GM12891 (cell line): ENCODE results near the gene CLDN10.

ENCODE experiments used
- PAX5 ChIP-seq: IDR thresholded peaks from 2 replicates; pipeline ENCODE4 v1.6.1; 2011; ENCODE audit warnings: low read length, moderate library complexity, mild to moderate bottlenecking; ENCODE audit not compliant: insufficient read depth, severe bottlenecking
- POLR2A ChIP-seq: IDR thresholded peaks from 2 replicates; pipeline ENCODE4 v1.6.1; 2011; ENCODE audit warnings: low read depth, low read length, control low read depth
- POLR2AphosphoS5 ChIP-seq: IDR thresholded peaks from 2 replicates; pipeline ENCODE4 v1.6.1; 2011; ENCODE audit warnings: low read depth, low read length, control low read depth
- POU2F2 ChIP-seq: IDR thresholded peaks from 2 replicates; pipeline ENCODE4 v1.6.1; 2011; ENCODE audit warnings: low read depth, mild to moderate bottlenecking, control low read depth, low read length, moderate library complexity
- SPI1 ChIP-seq: IDR thresholded peaks from 2 replicates; pipeline ENCODE4 v1.6.1; 2011; ENCODE audit warnings: low read depth, low read length, control low read depth
- TAF1 ChIP-seq: IDR thresholded peaks from 2 replicates; pipeline ENCODE4 v1.6.1; 2011; ENCODE audit warnings: low read depth, low read length, control low read depth

DNA sequence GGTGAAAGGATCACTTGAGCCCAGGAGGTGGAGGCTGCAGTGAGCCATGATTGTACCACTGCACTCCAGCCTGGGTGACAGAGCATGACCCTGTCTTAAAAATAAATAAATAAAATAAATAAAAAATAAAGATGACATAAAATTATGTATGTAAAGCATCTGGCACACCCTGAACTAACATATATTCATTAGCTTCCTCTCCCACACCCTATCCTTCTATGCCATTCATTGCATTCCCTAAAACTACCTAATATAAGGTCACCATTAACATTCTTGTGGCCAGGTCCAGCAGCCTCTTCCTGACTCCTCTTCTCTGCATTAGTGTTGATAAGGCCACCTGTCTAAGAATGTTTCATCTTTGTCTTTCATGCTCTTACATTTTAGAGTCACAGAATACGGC lies 44.5 kb upstream of the CLDN10 start:
- TF ChIP-seq POLR2AphosphoS5 (no peak), POLR2A (no peak), TAF1 (no peak), SPI1 (no peak), POU2F2 (no peak), PAX5 (no peak)
